Caco-2 (cell line): ENCODE data around the gene MYADML2. TPM values are rescaled to one million over a fixed set of nuclear protein-coding genes. Genes with fewer than 3 reads are reported as not detected.
A peak's percentile ranks its signal among the peaks of the same experiment; 100 is the strongest.
"Not testable (repeated sequence)": the region's sequence is repeated elsewhere in the genome, so short reads cannot be mapped to it uniquely, and the experiment has no call there.

Experiments
- BruUV-seq: library from RNA; stranded (reverse); fragments of 400-500 nt; replicated peaks from 2 replicates; lab custom pipeline; 2021; lab: Mats Ljungman, UMichigan
- CTCF ChIA-PET: fragments of 300-600 bp; sonication (Branson Sonifier 250); formaldehyde crosslinking; loops from one replicate; lab custom pipeline; 2022; ENCODE audit warnings: antibody characterized with exemption; lab: Charles Lee
- POLR2A ChIA-PET: fragments of 300-600 bp; sonication (Branson Sonifier 250); formaldehyde crosslinking; loops from one replicate; lab custom pipeline; 2022; ENCODE audit warnings: antibody characterized with exemption; lab: Charles Lee
- DNase-seq, 2 experiments: peaks; one replicate each; pipeline versions ENCODE4 v3.0.0 to v3.0.0-alpha.2; 2020 to 2022
- H3K27me3 ChIP-seq: replicated peaks from 2 replicates; pipeline ENCODE4 v1.6.0; 2011; ENCODE audit warnings: low read length; ENCODE audit not compliant: control insufficient read depth, insufficient read depth
- H3K36me3 ChIP-seq: 2 replicates; pipeline ENCODE4 v1.5.1; 2011; ENCODE audit warnings: low read length; ENCODE audit not compliant: control insufficient read depth, insufficient read depth
- H3K4me1 ChIP-seq: fragments of 250-450 bp; sonication (Bioruptor Pico); 2 replicates; pipeline ENCODE4 v1.5.1; 2020; ENCODE audit warnings: mild to moderate bottlenecking
- H3K4me3 ChIP-seq: 2 replicates; pipeline ENCODE4 v1.5.1; 2011; ENCODE audit warnings: low read depth, mild to moderate bottlenecking, control low read depth, low read length
- H3K9me3 ChIP-seq: fragments of 250-450 bp; sonication (Bioruptor Pico); 2 replicates; pipeline ENCODE4 v1.5.1; 2020; ENCODE audit warnings: mild to moderate bottlenecking, moderate library complexity
- H3K27ac Mint-ChIP-seq: one replicate; pipeline ENCODE4 v1.8.0; 2022; ENCODE audit warnings: mixed read lengths; ENCODE audit not compliant: unreplicated experiment
- H3K27me3 Mint-ChIP-seq: one replicate; pipeline ENCODE4 v1.8.0; 2022; ENCODE audit warnings: mixed read lengths; ENCODE audit not compliant: insufficient read depth, unreplicated experiment
- H3K36me3 Mint-ChIP-seq: one replicate; pipeline ENCODE4 v1.8.0; 2022; ENCODE audit warnings: mild to moderate bottlenecking, mixed read lengths; ENCODE audit not compliant: insufficient read depth, unreplicated experiment
- H3K4me1 Mint-ChIP-seq: one replicate; pipeline ENCODE4 v1.8.0; 2022; ENCODE audit warnings: low read depth, mixed read lengths; ENCODE audit not compliant: unreplicated experiment
- H3K4me3 Mint-ChIP-seq: one replicate; pipeline ENCODE4 v1.8.0; 2022; ENCODE audit warnings: mild to moderate bottlenecking, moderate library complexity, mixed read lengths; ENCODE audit not compliant: unreplicated experiment
- H3K9me3 Mint-ChIP-seq: one replicate; pipeline ENCODE4 v1.8.0; 2022; ENCODE audit warnings: mixed read lengths; ENCODE audit not compliant: unreplicated experiment
- CTCF ChIP-seq, 2 experiments: fragments of 200-600 bp in 1 of 2; IDR thresholded peaks; 1 replicate in 1 of 2; 2 replicates in 1 of 2; pipeline versions ENCODE4 v1.5.1 to v1.8.0; 2011 to 2022; ENCODE audit warnings: antibody characterized with exemption in 1 of 2, control low read depth in 1 of 2, inconsistent platforms in 1 of 2, low read depth in 1 of 2, low read length in 1 of 2, mild to moderate bottlenecking in 1 of 2, moderate library complexity in 1 of 2; ENCODE audit not compliant: insufficient read depth in 1 of 2, severe bottlenecking in 1 of 2, unreplicated experiment in 1 of 2
- intact Hi-C: fragments of 100-400 bp; cut with micrococcal nuclease; formaldehyde crosslinking; loops from one replicate; pipeline ENCODE4 v1.10.0; 2022; ENCODE audit not compliant: unreplicated experiment
- total RNA-seq: library from RNA; stranded (reverse); gene quantifications from 2 replicates; pipeline ENCODE4 v1.2.3, GENCODE V29; 2022

MYADML2 gene
- total RNA-seq, 1 experiment from 2014 or later = not detected

- no peak overlapping the region for H3K4me3 Mint-ChIP-seq
- peaks cover 32% of the 10 kb centered on the region for H3K4me1 Mint-ChIP-seq
- H3K27ac Mint-ChIP-seq = no peak overlapping the region
- no peaks in the 10 kb centered on the region for H3K9me3 Mint-ChIP-seq
- H3K27me3 ChIP-seq = no peaks in the 10 kb centered on the region
- ChIA-PET CTCF (interaction anchor here (0.5 kb wide), 1 partner anchor 29 kb away, joined by 3 read pairs; no protein-coding TSS in a partner anchor), POLR2A (no interaction called here)
- no peaks in the 10 kb centered on the region for H3K27me3 Mint-ChIP-seq
- no peaks in the 10 kb centered on the region for H3K9me3 ChIP-seq
- no peak for TF ChIP-seq CTCF (IDR thresholded peaks at IDR 0.05; ENCODE audit: insufficient read depth in 1 of 2, low read depth in 1 of 2, low read length in 1 of 2, severe bottlenecking in 1 of 2, unreplicated experiment in 1 of 2)
- peaks cover 19% of the 10 kb centered on the region for H3K4me1 ChIP-seq
- no peak for DNase-seq
- H3K36me3 Mint-ChIP-seq = peaks cover 69% of the 10 kb centered on the region
- intact Hi-C loops = no loop called here
- no peak overlapping the region for H3K4me3 ChIP-seq
- BruUV-seq = no TSS peak
- peaks cover 6% of the 10 kb centered on the region for H3K36me3 ChIP-seq
Measured at GRCh38 chr17:81921537-81921862, 25.5 kb downstream of the MYADML2 start.

DNA sequence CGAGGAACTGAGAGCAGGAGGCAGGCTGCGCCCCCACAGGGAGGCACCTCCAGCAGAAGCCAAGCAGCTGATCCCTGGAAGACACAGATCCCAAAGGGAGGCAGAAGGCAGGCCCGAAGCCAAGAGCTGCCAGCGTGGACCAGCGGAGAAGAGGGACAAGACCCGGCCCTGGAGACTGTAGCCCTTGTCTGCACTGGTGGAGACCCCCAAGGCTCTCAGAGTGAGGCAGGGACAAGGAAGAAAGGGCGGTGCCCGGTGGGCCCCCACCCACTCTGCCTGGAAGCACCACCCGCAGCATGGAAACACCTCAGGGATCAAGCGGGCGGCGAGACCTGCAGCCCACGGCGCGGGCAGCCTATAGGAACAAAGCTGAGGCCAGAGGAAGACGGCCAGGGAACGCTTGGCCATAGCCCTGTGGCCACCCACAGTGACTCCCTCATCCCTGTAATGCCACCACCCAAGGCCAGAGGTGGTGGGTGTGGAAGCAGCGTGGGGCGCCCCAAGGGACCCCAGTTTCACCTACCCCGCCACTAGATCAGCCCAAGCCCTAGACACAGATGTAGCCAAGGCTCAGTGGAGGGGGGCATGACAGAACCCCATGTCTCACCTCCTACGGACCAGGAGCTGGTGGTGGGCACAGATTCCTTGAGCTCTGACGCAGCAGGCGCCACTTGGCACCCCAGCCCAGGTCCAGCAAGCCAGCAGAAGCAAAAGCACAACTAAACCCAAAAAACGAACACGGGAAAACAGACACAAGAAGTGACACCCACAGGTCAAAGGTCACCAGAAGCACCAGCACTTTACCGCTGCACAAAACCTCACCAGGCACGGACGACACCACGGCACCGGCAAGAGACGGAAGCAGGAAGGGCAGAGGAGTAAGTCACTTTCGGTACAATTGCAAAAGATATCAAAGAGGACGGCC, 26.2 kb downstream of the MYADML2 start:
- intact Hi-C loops = no loop called here
- Histone ChIP-seq H3K36me3 (peaks cover 6% of the 10 kb centered on the region), H3K27me3 (no peaks in the 10 kb centered on the region), H3K4me1 (peaks cover 19% of the 10 kb centered on the region), H3K9me3 (no peaks in the 10 kb centered on the region), H3K4me3 (no peak overlapping the region)
- Mint-ChIP-seq H3K4me3 (no peak overlapping the region), H3K9me3 (no peaks in the 10 kb centered on the region), H3K27me3 (no peaks in the 10 kb centered on the region), H3K27ac (no peak overlapping the region), H3K4me1 (peaks cover 32% of the 10 kb centered on the region), H3K36me3 (peaks cover 70% of the 10 kb centered on the region)
- BruUV-seq = no TSS peak
- ChIA-PET POLR2A (no interaction called here), CTCF (interaction anchor here (0.5 kb wide), 1 partner anchor 29 kb away, joined by 3 read pairs; no protein-coding TSS in a partner anchor)
- DNase-seq = no peak
- TF ChIP-seq CTCF (IDR thresholded peaks at IDR 0.05; ENCODE audit: insufficient read depth in 1 of 2, low read depth in 1 of 2, low read length in 1 of 2, severe bottlenecking in 1 of 2, unreplicated experiment in 1 of 2) = no peak

DNA sequence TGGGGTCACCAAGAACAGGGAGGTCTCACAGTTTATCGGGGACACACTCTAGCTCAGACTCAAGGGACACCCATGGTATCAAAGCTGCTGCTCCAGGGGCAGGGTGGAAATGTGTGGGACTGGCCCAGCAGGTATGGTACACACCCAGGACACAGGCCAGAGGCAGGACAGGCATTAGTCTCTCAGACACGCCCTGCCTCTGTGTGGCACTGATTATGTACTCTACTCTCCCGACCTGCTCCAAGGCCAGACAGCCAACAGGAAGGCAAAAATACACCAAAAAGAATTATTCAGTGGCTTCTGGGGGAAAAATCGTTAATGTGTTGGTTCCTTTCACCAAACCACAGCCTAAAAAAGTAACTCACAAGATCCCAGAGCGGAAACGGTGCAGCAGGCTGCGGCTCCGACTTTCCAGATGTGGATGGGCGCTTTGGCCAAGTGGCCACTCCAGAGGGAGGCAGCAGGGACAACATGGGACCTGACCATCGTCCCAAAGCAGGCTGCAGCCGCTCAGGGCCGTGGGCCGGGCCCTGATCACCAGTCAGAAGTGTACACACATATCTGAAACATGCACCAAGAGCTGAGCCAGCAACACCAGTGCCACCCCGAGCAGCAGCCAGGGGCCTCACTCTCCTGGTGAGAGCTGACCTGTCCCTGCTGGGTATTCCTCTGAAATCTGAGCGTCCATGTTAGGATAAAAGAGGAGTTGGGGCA, 28.0 kb downstream of the MYADML2 start:
- Histone ChIP-seq H3K4me1 (peaks cover 17% of the 10 kb centered on the region), H3K27me3 (no peaks in the 10 kb centered on the region), H3K36me3 (peaks cover 14% of the 10 kb centered on the region), H3K9me3 (no peaks in the 10 kb centered on the region), H3K4me3 (no peak overlapping the region)
- H3K9me3 Mint-ChIP-seq = no peaks in the 10 kb centered on the region
- intact Hi-C loops = loop anchor here (1.0 kb wide), 1 partner anchor 7 kb away; no protein-coding TSS in a partner anchor
- peaks cover 88% of the 10 kb centered on the region for H3K36me3 Mint-ChIP-seq
- TF ChIP-seq CTCF (IDR thresholded peaks at IDR 0.05; ENCODE audit: insufficient read depth in 1 of 2, low read depth in 1 of 2, low read length in 1 of 2, severe bottlenecking in 1 of 2, unreplicated experiment in 1 of 2) = no peak
- BruUV-seq = no TSS peak
- H3K27ac Mint-ChIP-seq = peak overlapping the region; percentile 90
- no peaks in the 10 kb centered on the region for H3K27me3 Mint-ChIP-seq
- POLR2A ChIA-PET = no interaction called here
- CTCF ChIA-PET = no interaction called here
- peaks cover 29% of the 10 kb centered on the region for H3K4me1 Mint-ChIP-seq
- H3K4me3 Mint-ChIP-seq = peak overlapping the region; percentile 93
- no peak for DNase-seq

- Mint-ChIP-seq H3K4me3 (peak overlapping the region; percentile 93), H3K4me1 (peaks cover 26% of the 10 kb centered on the region), H3K36me3 (peaks cover 94% of the 10 kb centered on the region), H3K27ac (peak overlapping the region; percentile 90)
- H3K36me3 ChIP-seq = peaks cover 14% of the 10 kb centered on the region
- H3K27me3 ChIP-seq, H3K9me3 Mint-ChIP-seq, H3K9me3 ChIP-seq, H3K27me3 Mint-ChIP-seq, BruUV-seq, CTCF ChIA-PET, DNase-seq: not testable (repeated sequence)
- POLR2A ChIA-PET = interaction anchor here (1.3 kb wide), 1 partner anchor 8 kb away, joined by 11 read pairs; the partner anchor contains the start of gene MAFG
- peak overlapping the region; percentile 86; the same call in 1 of the 2 replicates for H3K4me3 ChIP-seq
- H3K4me1 ChIP-seq = peaks cover 11% of the 10 kb centered on the region
- intact Hi-C loops = loop anchor here (1.0 kb wide), 1 partner anchor 8 kb away; no protein-coding TSS in a partner anchor
Measured at GRCh38 chr17:81918333-81918669, 28.7 kb downstream of the MYADML2 start.
